Putamen (tissue), 1 donor: ENCODE data around the gene ABCA4.
"Not testable (repeated sequence)": the region's sequence is repeated elsewhere in the genome, so short reads cannot be mapped to it uniquely, and the experiment has no call there.

Experiments used
- DNase-seq: peaks from one replicate; pipeline ENCODE4 v3.0.0-alpha.2; 2016; ENCODE audit warnings: low spot score

ABCA4 gene

DNA sequence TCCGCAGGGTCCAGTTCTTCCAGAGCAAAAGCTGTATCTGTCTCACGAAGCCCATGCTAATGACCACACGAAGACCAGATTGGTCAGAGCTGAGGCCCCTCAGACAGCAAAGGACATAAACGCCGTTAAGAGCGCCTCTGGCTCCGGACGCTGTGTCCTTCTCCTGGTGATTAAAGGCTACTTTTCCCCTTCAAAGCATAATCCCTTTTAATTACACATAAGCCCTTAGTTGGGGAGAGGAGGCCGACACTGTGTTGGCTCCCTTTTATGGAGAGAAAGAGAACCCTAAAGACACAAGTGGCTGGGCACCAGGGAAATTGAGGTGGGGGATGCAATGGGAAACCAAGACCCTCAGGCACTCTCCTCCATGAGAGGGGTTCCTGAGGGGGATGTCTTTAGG is at the start of gene ABCA4:
Gene ABCA4, minus strand, starts transcription at position 158 of the 400 bp plus-strand sequence. Its CDS starts 103 bp downstream, at position 55.
- DNase-seq: no peak

- DNase-seq: no peak
Observed at GRCh38 chr1:94169126-94169525, 48.2 kb upstream of the ABCA4 start.

DNA sequence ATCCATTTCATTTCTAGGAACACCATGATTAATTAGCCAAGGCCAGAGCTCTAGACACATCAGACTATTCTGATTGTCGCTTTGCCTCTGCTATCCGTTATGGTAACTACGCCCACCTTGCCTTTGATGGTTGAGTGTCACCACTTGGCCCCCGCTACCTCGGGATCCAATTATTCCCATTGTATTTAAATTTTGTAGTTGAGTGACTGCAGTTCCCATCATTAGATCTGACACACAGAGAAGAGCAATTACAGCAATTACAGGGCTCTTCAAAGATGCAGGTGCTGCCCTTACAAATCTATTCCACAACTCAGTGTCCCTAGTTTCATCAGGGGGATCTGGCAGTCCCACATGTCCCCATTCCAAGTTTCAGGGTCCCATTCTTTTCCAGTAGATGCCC is 44.9 kb upstream of the ABCA4 start:
- no peak for DNase-seq

DNA sequence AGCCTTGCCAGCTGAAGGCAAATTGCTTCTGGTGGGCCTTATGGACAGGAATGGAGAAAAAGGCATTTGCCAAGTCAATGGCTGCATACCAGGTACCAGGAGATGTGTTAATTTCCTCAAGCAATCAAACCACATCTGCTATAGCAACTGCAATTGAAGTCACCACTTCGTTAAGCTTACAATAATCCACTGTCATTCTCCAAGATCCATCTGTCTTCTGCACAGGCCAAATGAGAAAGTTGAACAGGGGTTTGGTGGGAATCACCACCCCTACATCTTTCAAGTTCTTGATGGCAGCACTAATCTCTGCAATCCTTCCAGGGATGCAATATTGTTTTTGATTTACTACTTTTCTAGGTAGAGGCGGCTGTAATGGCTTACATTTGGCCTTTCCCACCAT is 43.9 kb upstream of the ABCA4 start:
- DNase-seq: not testable (repeated sequence)

DNA sequence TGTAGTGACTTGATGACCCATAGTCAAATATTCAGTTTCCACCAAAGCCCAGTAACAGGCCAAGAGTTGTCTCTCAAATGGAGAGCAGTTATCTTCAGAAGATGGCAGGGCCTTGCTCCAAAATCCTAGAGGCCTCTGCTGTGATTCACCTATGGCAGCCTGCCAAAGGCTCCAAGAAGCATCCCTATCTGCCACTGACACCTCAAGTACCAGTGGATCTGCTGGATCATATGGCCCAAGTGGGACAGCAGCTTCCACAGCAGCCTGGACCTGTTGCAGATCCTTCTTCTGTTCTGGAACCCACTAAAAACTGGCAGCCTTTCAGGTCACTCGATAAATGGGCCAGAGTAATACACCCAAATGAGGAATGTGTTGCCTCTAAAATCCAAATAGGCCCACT is 43.2 kb upstream of the ABCA4 start:
- DNase-seq: not testable (repeated sequence)

- DNase-seq: not testable (repeated sequence)
Observed at GRCh38 chr1:94163249-94163648, 42.3 kb upstream of the ABCA4 start.

- peak; percentile 20 for DNase-seq
Observed at GRCh38 chr1:94160811-94161210, 39.9 kb upstream of the ABCA4 start.

DNA sequence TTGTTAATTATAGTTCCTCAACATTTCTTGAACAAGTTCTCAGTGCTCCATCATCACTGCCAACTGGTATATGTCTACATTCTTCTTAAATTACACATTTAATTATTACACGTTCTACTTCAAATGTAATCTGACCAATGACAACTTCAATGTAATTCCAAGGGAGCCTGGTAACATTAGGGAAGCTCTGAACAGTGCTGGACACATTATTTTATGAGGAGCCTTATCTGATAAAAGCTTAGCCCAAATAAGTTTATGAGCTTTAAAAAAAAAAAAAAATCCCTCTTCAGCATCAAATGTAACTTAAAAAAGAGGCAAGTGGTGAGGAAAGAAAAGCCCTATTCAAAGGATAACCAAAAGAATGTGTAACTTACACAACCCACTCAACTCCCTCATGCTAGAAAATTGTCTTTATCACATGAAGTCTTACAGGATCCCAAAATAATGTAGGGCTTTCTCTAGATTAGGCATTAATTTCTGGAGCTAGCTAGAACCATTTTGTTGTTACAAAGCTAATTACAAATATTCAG is 35.2 kb upstream of the ABCA4 start:
- no peak for DNase-seq

DNA sequence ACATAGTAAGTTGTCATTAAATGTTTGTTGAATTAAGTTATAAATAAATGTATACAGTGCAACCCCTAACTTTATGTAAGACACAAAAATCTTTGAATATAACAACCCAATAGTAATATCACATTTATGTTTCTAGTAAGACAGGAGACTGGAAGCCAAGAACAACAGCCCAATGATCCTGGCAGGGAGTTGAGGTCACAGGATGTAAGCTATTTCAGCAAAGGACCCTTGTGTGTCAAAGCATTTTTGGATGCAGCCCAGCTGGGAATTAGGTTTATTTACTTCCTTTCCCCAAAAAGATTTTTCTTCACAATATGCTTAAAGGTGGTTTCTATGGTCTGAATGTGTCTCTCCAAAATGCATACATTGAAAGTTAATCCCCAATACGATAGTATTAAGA is 34.0 kb upstream of the ABCA4 start:
- no peak for DNase-seq

GRCh38 chr1:94153133-94153532 is 32.2 kb upstream of the ABCA4 start:
- no peak for DNase-seq

DNA sequence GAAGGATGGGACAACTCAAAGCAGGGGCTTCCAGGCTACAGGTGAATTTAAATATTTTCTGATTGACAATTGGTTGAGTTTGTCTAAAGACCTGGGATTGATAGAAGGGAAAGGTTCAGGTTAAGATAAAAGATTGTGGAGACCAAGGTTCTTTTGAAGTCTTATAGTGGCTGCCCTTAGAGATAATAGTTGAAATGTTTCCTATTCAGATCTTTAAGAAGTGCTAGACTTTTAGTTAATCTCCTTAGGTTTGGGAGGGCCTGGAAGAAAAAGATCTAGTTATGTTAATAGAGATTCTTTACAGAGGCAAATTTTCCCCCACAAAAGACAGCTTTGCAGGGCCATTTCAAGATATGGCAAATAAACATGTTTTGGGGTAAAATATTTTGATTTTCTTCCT is 28.2 kb upstream of the ABCA4 start:
- not testable (repeated sequence) for DNase-seq

- no peak for DNase-seq
Observed at GRCh38 chr1:94146273-94146672, 25.3 kb upstream of the ABCA4 start.

GRCh38 chr1:94144836-94145235 is 23.9 kb upstream of the ABCA4 start:
- no peak for DNase-seq

- DNase-seq: no peak
Observed at GRCh38 chr1:94143809-94144176, 22.8 kb upstream of the ABCA4 start.

DNA sequence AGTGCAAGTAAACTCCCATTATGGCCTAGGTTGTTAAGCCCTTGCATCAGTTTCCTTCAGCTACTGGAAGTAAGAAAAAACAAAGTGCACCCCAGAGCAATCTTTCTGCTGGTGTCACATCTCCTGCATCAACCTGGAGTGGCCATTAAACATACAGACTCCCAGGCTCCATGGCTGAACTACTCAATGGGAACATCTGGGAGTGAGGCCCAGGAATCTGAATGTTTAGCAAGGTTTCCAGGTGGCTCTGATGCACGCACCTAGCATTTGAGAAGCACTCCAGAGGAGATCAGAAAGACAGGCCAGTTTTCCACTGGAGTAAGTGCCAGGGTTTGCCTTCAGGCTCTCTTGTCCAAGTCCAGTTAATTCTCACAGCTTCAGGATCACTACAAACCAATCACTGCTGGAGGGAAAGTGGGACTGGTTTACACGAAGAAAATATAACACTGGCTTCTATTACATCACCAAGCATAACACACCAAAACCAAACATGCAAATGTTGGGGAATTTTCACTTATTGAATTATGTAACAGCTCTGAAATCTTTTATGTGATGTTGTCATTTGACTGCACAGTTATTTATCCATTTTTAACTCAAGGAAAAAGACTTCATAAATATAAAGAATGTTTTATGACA is 22.3 kb upstream of the ABCA4 start:
- no peak for DNase-seq

DNA sequence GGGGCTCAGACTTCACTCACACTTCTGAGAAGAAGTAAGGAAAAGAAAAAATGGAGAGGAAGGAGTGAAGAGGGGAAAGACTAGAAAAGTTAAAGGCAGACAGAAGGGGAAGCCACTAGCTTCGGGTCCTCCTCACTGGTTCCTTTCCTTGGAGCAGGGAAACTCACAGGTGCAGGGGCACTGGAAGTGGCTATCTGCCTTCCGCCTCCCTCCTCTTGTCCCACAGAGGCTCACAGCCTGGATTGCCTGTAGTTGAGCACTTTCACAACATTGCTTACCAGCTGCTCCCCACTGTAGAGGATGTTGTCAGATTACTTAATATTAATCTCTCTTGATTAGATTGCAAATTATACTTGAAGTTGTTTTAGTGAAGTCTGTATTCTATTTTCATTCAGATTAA is 21.6 kb upstream of the ABCA4 start:
- DNase-seq: no peak

- no peak for DNase-seq
Observed at GRCh38 chr1:94142022-94142421, 21.1 kb upstream of the ABCA4 start.

- DNase-seq: no peak
Observed at GRCh38 chr1:94132111-94132510, 11.2 kb upstream of the ABCA4 start.

DNA sequence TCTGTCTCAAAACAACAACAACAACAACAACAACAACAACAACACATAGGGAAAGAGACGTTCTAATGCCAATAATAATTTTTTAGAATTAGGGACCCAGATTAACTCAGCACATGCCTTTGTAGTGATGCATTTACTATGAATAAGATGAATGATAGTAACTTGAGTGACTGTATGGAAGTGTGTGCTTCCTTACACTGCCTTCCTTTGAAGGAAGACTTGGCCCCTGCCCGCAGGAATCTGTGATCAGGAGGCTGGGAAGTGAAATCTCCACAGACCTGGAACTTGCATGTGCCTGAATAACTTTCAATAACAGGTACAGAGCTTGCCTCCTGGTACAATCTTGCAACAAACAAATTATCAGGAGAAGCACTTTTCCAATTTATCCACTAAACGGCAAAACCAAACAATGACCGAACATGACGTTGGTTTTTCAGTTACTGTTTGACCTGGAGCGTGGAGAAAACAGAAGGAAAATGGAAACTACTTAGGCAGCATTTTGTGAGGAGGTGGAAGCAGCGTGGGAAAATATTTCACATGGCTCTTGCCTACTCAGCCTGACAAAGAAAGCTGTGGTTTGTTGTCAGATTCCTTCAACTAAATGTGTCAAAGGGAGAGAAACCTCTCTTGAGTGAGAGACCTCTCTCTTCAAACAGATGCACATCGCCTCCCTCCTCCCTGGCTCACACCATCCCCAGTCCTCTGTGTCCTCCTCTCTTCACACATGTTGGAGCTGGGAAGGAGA is 10.1 kb upstream of the ABCA4 start:
- no peak for DNase-seq

DNA sequence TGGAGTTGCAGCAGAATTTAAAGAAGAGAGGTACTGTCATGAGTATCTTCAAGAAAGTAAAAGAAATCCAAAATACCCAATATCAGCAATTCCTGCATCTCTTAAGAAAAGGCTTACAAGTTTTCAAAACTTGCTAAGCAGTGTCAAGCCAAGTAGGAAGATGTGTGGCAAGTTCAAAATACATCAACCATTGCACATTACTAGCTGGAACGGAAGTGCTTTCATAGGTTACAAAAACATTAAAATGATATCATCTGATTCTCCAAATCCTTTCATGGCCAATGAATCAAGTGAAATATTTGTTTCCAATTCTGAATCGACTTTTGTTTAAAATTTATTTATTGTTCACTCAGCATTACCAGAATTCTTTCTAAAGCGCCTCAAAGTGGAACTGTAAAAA is 5.7 kb upstream of the ABCA4 start:
- DNase-seq: no peak

DNA sequence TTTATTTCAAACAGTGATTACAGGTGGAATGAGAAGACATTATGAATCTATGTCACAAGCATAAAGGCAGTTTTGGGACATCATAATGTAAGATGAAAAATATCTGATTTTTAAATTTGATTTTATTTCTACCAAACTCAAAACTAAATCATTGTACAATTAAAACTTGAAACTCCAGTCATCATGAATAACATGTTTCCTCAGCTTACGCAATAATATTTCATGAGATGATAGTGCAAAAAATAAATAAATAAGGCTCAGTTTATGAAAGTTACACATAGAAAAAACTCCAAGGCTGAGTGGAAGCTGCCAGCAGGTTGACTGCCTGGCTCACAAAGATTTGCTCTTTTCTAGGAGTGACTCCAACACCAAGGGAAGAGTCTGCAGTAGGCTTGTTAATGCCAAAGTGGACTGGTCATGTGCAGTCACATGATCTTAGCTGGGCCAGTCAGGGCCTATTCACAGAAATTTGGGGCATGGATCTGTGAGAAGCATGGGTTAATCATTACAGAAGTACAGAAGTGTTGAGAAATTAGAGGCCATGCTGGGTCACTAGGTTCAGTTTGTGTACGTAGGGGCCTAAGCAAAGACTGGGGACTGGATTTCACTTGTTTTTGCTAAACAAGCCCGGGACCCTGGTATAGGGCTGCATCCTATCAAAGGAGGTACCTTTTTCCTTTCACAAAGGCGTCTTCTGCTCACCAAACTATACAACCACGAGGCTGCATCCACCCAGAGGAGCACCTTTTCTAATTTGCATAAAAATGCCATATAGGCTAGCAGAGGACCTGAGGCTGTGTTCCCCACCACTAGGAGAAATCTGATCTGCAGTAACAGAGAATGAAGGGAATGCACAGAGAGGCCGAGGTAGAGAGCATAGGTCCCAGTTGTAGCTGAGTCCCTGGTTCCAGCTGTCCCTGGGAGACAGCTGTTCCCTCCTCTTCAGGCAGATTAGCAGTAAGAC is 4.9 kb upstream of the ABCA4 start:
- DNase-seq: no peak

GRCh38 chr1:94124538-94124937 is 3.6 kb upstream of the ABCA4 start:
- DNase-seq: no peak
